Measurements from ENCODE around the gene ALDH5A1. TPM values are rescaled to one million over a fixed set of nuclear protein-coding genes. Genes with fewer than 3 reads are reported as not detected.

ALDH5A1 gene
- 10 to 100 TPM in 1 of 4 donors, 1 to 10 TPM in 3; 6.4 to 15.4 (median 6.8) TPM for total RNA-seq

- H3K4me3 ChIP-seq, result peak within 1 kb of the TSS; percentile 68 to 78 (median 73)
- H3K27me3 ChIP-seq, result no peaks in the 10 kb centered on the region
- no peaks in the 10 kb centered on the region for H3K36me3 ChIP-seq
- ATAC-seq (peak; percentile 79 to 82), DNase-seq (peak; percentile 60 to 65)
- TF ChIP-seq CTCF (IDR thresholded peaks at IDR 0.05 in 4 of 5, conservative IDR thresholded peaks at IDR 0.05 in 1 of 5) (peak in 4 of 5 experiments; percentile 3 to 21 (median 15)), POLR2A (IDR thresholded peaks at IDR 0.05) (peak; percentile 7 to 22)
- H3K27ac ChIP-seq, result peak within 1 kb of the TSS; percentile 82 to 90 (median 87)
- in situ Hi-C loops (cut with MboI; ENCODE audit: low sequenced_read_pairs in 4 of 4) (no loop called here), intact Hi-C loops (cut with DNase I; ENCODE audit: low total_unique reads) (loop anchor here (5.0 kb wide), 1 partner anchor 222 kb away; the partner anchor contains the start of gene C6orf62)
- H3K9me3 ChIP-seq, result no peaks in the 10 kb centered on the region
- peaks cover 17 to 25% of the 10 kb centered on the region in 2 donors for H3K4me1 ChIP-seq
These were observed at the start of gene ALDH5A1 for GRCh38 chr6:24494821-24495795. TSS of gene ALDH5A1 (plus strand) at chr6:24494969. CDS start at chr6:24494997, 28 bp downstream.

- Histone ChIP-seq H3K9me3 (no peaks in the 10 kb centered on the region), H3K27ac (no peak overlapping the region), H3K27me3 (no peaks in the 10 kb centered on the region), H3K4me3 (no peak overlapping the region), H3K36me3 (no peaks in the 10 kb centered on the region), H3K4me1 (peaks cover 0 to 4% of the 10 kb centered on the region in 2 donors)
- intact Hi-C loops (cut with DNase I; ENCODE audit: low total_unique reads), result no loop called here
- no peak for TF ChIP-seq CTCF (IDR thresholded peaks at IDR 0.05 in 4 of 5, conservative IDR thresholded peaks at IDR 0.05 in 1 of 5)
- TF ChIP-seq POLR2A (IDR thresholded peaks at IDR 0.05), result no peak
- ATAC-seq (no peak), DNase-seq (no peak)
- in situ Hi-C loops (cut with MboI; ENCODE audit: low sequenced_read_pairs in 4 of 4), result no loop called here
These were observed 49.1 kb upstream of the ALDH5A1 start for GRCh38 chr6:24445704-24446103.

DNA sequence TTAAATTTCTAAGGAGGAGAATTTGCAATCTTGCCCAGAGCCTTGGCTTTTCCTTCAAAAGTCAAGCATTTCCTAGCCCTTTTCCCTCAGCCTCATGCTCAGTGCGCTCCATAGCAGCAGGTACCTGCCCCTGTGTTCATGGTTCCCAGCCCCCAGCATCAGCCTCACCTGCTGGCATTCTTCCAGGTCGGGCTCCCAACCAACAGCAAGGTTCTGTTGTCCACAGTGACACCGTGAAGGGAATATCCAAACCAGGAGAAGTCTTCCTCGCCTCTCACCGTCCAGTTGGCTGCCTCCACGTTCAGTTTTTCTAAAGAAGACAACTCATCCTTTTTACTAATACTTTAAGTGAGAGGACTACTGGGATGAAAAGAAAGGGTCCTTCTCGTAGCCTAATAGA lies 48.1 kb upstream of the ALDH5A1 start:
- ATAC-seq (no peak), DNase-seq (no peak)
- intact Hi-C loops (cut with DNase I; ENCODE audit: low total_unique reads), result no loop called here
- in situ Hi-C loops (cut with MboI; ENCODE audit: low sequenced_read_pairs in 4 of 4), result no loop called here
- H3K27ac ChIP-seq, result no peak overlapping the region
- H3K36me3 ChIP-seq, result no peaks in the 10 kb centered on the region
- no peaks in the 10 kb centered on the region for H3K27me3 ChIP-seq
- H3K4me1 ChIP-seq, result peaks cover 0 to under 1% of the 10 kb centered on the region in 2 donors
- no peak for TF ChIP-seq POLR2A (IDR thresholded peaks at IDR 0.05)
- TF ChIP-seq CTCF (IDR thresholded peaks at IDR 0.05 in 4 of 5, conservative IDR thresholded peaks at IDR 0.05 in 1 of 5), result no peak
- no peaks in the 10 kb centered on the region for H3K9me3 ChIP-seq
- H3K4me3 ChIP-seq, result no peak overlapping the region

DNA sequence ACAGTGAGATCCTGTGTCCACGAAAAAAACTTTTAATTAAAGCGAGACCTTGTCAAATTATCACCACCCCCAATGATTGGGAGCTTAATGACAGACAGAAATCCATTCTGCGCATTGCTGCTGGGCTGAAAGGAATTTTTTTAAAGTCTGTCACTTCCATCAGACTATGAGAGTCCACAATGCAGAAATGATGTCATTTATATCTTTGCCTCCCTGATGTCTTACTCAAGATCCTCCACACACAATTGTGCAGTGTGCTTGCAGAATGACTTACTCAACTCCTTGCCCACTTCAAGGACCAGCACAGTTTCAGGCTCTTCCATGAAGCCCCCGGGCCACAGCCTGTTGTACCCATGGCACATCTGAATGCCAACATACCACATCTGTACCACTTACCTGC lies 46.4 kb upstream of the ALDH5A1 start:
- no peaks in the 10 kb centered on the region for H3K36me3 ChIP-seq
- no peaks in the 10 kb centered on the region for H3K4me1 ChIP-seq
- ATAC-seq (no peak), DNase-seq (no peak)
- in situ Hi-C loops (cut with MboI; ENCODE audit: low sequenced_read_pairs in 4 of 4), result no loop called here
- H3K9me3 ChIP-seq, result no peaks in the 10 kb centered on the region
- intact Hi-C loops (cut with DNase I; ENCODE audit: low total_unique reads), result no loop called here
- no peaks in the 10 kb centered on the region for H3K27me3 ChIP-seq
- no peak overlapping the region for H3K4me3 ChIP-seq
- TF ChIP-seq CTCF (IDR thresholded peaks at IDR 0.05 in 4 of 5, conservative IDR thresholded peaks at IDR 0.05 in 1 of 5) (no peak), POLR2A (IDR thresholded peaks at IDR 0.05) (no peak)
- no peak overlapping the region for H3K27ac ChIP-seq

Measured in gastrocnemius medialis (tissue), 4 donors.